IMR-90 (cell line): ENCODE data around the gene TSC22D4.
"Not testable (repeated sequence)": the region's sequence is repeated elsewhere in the genome, so short reads cannot be mapped to it uniquely, and the experiment has no call there.

Source experiments
- POLR2A ChIP-seq: IDR thresholded peaks from 2 replicates; pipeline ENCODE4 v1.6.1; 2012; ENCODE audit warnings: mild to moderate bottlenecking, low read depth, low read length
- RFX5 ChIP-seq: IDR thresholded peaks from 2 replicates; pipeline ENCODE4 v1.8.0; 2012; ENCODE audit warnings: low read depth, mild to moderate bottlenecking, low read length, moderate library complexity
- TF ChIP-seq, protein P1 (sequence below): conservative IDR thresholded peaks from 2 replicates; pipeline ENCODE4 v1.5.1; 2012; ENCODE audit warnings: mild to moderate bottlenecking, low read depth, low read length, improper control_type of control experiment
- TF ChIP-seq, protein P2 (sequence below): fragments of 150-350 bp; IDR thresholded peaks from 2 replicates; pipeline ENCODE4 v1.6.1; 2017; ENCODE audit warnings: mild to moderate bottlenecking, antibody characterized with exemption, low read length, low read depth

DNA sequence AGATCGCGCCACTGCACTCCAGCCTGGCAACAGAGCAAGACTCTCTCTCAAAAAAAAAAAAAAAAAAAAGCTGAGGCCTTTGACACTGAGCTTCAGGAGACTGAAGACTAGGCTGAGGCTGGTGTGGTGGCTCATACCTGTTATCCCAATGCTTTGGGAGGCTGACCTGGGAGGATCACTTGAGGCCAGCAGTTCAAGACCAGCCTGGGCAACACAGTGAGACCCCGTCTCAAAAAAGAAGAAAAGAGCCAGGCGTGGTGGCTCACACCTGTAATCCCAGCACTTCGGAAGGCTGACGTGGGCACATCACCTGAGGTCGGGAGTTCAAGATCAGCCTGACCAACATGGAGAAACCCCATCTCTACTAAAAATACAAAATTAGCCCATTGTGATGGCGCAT, 31.7 kb downstream of the TSC22D4 start:
- not testable (repeated sequence) for TF ChIP-seq POLR2A, RFX5
- TF ChIP-seq, protein P1, sequence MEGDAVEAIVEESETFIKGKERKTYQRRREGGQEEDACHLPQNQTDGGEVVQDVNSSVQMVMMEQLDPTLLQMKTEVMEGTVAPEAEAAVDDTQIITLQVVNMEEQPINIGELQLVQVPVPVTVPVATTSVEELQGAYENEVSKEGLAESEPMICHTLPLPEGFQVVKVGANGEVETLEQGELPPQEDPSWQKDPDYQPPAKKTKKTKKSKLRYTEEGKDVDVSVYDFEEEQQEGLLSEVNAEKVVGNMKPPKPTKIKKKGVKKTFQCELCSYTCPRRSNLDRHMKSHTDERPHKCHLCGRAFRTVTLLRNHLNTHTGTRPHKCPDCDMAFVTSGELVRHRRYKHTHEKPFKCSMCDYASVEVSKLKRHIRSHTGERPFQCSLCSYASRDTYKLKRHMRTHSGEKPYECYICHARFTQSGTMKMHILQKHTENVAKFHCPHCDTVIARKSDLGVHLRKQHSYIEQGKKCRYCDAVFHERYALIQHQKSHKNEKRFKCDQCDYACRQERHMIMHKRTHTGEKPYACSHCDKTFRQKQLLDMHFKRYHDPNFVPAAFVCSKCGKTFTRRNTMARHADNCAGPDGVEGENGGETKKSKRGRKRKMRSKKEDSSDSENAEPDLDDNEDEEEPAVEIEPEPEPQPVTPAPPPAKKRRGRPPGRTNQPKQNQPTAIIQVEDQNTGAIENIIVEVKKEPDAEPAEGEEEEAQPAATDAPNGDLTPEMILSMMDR: not testable (repeated sequence)
- TF ChIP-seq, protein P2, sequence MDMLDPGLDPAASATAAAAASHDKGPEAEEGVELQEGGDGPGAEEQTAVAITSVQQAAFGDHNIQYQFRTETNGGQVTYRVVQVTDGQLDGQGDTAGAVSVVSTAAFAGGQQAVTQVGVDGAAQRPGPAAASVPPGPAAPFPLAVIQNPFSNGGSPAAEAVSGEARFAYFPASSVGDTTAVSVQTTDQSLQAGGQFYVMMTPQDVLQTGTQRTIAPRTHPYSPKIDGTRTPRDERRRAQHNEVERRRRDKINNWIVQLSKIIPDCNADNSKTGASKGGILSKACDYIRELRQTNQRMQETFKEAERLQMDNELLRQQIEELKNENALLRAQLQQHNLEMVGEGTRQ: not testable (repeated sequence)
